Transverse colon (tissue), 4 donors: ENCODE measurements around the gene HEBP2. TPM values are rescaled to one million over a fixed set of nuclear protein-coding genes. Genes with fewer than 3 reads are reported as not detected.

Source experiments
- DNase-seq: peaks from one replicate; pipeline ENCODE4 v3.0.0-alpha.2; 2019
- H3K27ac ChIP-seq, 4 donors: fragments of 200-600 bp; sonication (generic); 2 replicates each; pipeline ENCODE4 v1.5.1; 2016 to 2018; ENCODE audit warnings: inconsistent platforms in 4 of 4
- H3K27me3 ChIP-seq: fragments of 200-600 bp; sonication (generic); 2 replicates; pipeline ENCODE4 v1.5.1; 2017; ENCODE audit warnings: inconsistent platforms
- H3K36me3 ChIP-seq, 4 donors: fragments of 200-600 bp; sonication (generic); 2 replicates each; pipeline ENCODE4 v1.5.1; 2017 to 2019; ENCODE audit warnings: inconsistent platforms in 4 of 4
- H3K4me1 ChIP-seq, 4 donors: fragments of 200-600 bp; sonication (generic); 2 replicates each; pipeline ENCODE4 v1.5.1; 2017 to 2020; ENCODE audit warnings: inconsistent platforms in 4 of 4
- H3K4me3 ChIP-seq, 4 donors: fragments of 200-600 bp; sonication (generic); 1 replicate in 1 of 4; 2 replicates in 3 of 4; pipeline versions ENCODE4 v1.5.1 to v1.6.1; 2017 to 2019; ENCODE audit warnings: inconsistent platforms in 4 of 4
- H3K9me3 ChIP-seq, 2 donors: fragments of 200-600 bp; sonication (generic); 2 replicates each; pipeline ENCODE4 v1.5.1; 2017 to 2019; ENCODE audit warnings: inconsistent platforms in 2 of 2
- EP300 ChIP-seq: sonication (generic); formaldehyde crosslinking; IDR thresholded peaks from one replicate; pipeline ENCODE4 v1.6.1; 2017; ENCODE audit warnings: antibody characterized with exemption, low read depth
- POLR2A ChIP-seq: fragments of 450-650 bp; IDR thresholded peaks from one replicate; pipeline ENCODE4 v1.6.1; 2016; ENCODE audit warnings: antibody characterized with exemption, mild to moderate bottlenecking, moderate library complexity
- POLR2AphosphoS5 ChIP-seq, 3 donors: sonication (generic); formaldehyde crosslinking; IDR thresholded peaks; one replicate each; pipeline ENCODE4 v1.6.1; 2016; ENCODE audit warnings: antibody characterized with exemption in 3 of 3
- WGBS, 2 donors: methylation state at CpG; one replicate each; pipeline ENCODE4 v1.1.5; 2018; ENCODE audit warnings: low coverage in 1 of 2; 5-methylcytosine and 5-hydroxymethylcytosine counted together
- in situ Hi-C, 4 donors: fragments of 200-750 bp; cut with MboI; loops; one replicate each; pipeline versions ENCODE4 v1.15.0 to v1.15.1; 2017; ENCODE audit warnings: low sequenced_read_pairs in 3 of 4, low pct_ligation_motif_present in 1 of 4, low pct_unique_long_range_greater_than_20kb in 1 of 4
- intact Hi-C: fragments of 100-400 bp; cut with DNase I; formaldehyde crosslinking; loops from one replicate; pipeline ENCODE4 v1.15.1; 2023; ENCODE audit warnings: low total_unique reads
- total RNA-seq, 4 donors: library from RNA; depleted of rRNA; stranded (reverse); fragments of >200 nt; gene quantifications; one replicate each; pipeline ENCODE4 v1.1.0, GENCODE V29; 2016
- TF ChIP-seq, protein P1 (sequence below), 5 experiments: fragments of 200-600 bp in 3 of 5; fragments of 450-650 bp in 2 of 5; sonication (generic) in 3 of 5; IDR thresholded peaks; 1 replicate in 2 of 5; 2 replicates in 3 of 5; pipeline ENCODE4 v1.5.1; 2016 to 2017; ENCODE audit warnings: antibody characterized with exemption in 5 of 5, inconsistent platforms in 3 of 5, mild to moderate bottlenecking in 2 of 5, moderate library complexity in 1 of 5

The HEBP2 gene
- total RNA-seq, 4 donors from 2014 or later: 33.3 to 77.8 (median 73.4) TPM

DNA sequence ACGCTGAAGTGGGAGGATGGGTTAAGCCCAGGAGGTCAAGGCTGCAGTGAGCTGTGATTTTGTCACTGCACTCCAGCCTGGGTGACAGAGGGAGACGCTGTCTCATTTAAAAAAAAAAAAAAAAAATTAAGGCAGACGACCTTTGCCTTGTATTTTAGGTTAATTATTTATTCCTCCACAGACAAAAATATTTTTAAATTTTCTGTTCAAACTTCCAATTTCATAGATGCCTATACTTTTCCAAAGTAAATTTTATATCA is 32.6 kb upstream of the HEBP2 start:
- Histone ChIP-seq H3K27ac (no peak overlapping the region), H3K27me3 (no peaks in the 10 kb centered on the region), H3K4me3 (no peak overlapping the region), H3K9me3 (no peaks in the 10 kb centered on the region), H3K36me3 (no peaks in the 10 kb centered on the region), H3K4me1 (no peaks in the 10 kb centered on the region)
- in situ Hi-C loops: no loop called here
- 47 to 64% methylated on average over 2 to 3 of the region's 3 CpGs for WGBS, 2 donors
- intact Hi-C loops: no loop called here
- DNase-seq: no peak
- TF ChIP-seq, protein P1, sequence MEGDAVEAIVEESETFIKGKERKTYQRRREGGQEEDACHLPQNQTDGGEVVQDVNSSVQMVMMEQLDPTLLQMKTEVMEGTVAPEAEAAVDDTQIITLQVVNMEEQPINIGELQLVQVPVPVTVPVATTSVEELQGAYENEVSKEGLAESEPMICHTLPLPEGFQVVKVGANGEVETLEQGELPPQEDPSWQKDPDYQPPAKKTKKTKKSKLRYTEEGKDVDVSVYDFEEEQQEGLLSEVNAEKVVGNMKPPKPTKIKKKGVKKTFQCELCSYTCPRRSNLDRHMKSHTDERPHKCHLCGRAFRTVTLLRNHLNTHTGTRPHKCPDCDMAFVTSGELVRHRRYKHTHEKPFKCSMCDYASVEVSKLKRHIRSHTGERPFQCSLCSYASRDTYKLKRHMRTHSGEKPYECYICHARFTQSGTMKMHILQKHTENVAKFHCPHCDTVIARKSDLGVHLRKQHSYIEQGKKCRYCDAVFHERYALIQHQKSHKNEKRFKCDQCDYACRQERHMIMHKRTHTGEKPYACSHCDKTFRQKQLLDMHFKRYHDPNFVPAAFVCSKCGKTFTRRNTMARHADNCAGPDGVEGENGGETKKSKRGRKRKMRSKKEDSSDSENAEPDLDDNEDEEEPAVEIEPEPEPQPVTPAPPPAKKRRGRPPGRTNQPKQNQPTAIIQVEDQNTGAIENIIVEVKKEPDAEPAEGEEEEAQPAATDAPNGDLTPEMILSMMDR (IDR thresholded peaks at IDR 0.05): no peak
- TF ChIP-seq POLR2AphosphoS5 (IDR thresholded peaks at IDR 0.05) (no peak), POLR2A (no peak), EP300 (no peak)

DNA sequence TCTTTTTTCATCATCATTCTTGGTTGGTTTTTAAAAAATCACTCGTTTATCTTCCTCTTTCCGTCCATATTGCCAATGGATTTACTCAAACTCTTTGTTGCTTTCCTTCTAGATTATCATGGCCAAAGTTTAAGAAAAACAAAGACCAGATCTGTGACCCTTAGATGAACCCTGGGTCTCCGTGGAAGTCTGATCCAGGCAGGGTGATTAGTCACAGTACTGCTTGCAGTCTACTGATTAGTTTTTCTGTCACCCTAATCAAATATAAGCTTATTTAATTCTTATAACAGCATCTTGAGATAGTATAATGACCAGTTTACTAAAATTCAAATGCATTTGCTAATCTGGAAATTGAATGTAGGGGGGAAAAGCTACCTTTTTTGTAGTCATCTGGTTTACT is 32.3 kb upstream of the HEBP2 start:
- 47 to 48% methylated on average over 2 to 3 of the region's 3 CpGs for WGBS, 2 donors
- no peaks in the 10 kb centered on the region for H3K9me3 ChIP-seq
- H3K27me3 ChIP-seq: no peaks in the 10 kb centered on the region
- H3K4me1 ChIP-seq: no peaks in the 10 kb centered on the region
- no peak overlapping the region for H3K27ac ChIP-seq
- DNase-seq: no peak
- in situ Hi-C loops (no loop called here), intact Hi-C loops (no loop called here)
- no peak for TF ChIP-seq POLR2A
- TF ChIP-seq POLR2AphosphoS5 (IDR thresholded peaks at IDR 0.05): no peak
- TF ChIP-seq, protein P1 (IDR thresholded peaks at IDR 0.05): no peak
- H3K36me3 ChIP-seq: no peaks in the 10 kb centered on the region
- no peak overlapping the region for H3K4me3 ChIP-seq

DNA sequence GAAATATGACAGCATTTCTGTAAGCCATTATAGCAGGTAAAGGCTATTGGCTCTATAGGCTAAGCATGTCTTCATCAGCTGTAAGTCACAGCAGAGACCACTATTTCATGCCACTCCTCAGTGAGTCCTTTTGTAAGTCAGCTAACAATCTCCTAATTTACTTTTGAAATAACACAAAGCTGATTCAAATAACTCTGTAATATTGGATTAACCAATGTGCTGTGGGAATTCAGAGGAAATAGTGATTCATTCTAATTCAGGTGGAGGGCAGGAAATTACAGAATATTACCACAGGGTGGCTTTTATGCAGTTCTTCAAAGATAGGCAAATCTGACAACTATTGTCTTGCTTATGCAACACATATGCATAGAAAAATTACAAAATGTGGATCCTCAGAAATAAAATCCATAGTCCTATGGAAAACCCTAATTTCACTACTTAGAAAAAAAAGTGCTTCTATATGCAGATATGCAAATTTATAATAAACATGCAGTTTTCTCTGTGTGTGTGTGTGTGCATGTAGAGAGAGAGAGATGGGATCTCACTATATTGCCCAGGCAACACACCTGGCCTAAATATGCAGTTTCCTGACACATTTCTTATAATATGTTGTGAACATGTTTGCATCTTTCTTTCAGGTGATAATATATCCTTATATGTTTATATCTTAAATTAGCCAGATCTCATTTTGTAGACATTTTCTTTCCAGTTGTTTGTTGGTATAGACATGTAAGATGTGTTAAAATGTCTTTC is 31.1 kb upstream of the HEBP2 start:
- intact Hi-C loops: no loop called here
- H3K4me3 ChIP-seq: no peak overlapping the region

DNA sequence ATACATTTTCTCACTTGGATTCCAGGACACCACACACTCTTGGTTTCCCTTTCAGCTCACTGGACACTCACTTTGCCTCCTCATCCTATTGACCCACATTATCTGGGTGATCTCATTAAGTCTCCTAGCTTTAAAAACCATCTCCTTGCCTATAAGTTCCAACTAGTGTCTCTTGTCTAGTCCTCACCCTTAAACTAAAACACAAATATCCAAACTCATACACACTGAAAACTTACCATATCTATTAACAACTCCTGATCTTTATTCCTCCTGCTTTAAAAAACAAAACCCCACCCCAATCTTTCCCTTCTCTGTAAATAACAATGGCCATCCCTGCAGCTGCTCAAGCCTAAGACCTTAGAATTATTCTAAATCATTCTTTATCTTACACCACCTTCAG is 29.8 kb upstream of the HEBP2 start:
- no peaks in the 10 kb centered on the region for H3K27me3 ChIP-seq
- in situ Hi-C loops: no loop called here
- TF ChIP-seq EP300 (no peak), POLR2AphosphoS5 (IDR thresholded peaks at IDR 0.05) (no peak), POLR2A (no peak)
- TF ChIP-seq, protein P1 (IDR thresholded peaks at IDR 0.05): no peak
- no peak overlapping the region for H3K27ac ChIP-seq
- no peaks in the 10 kb centered on the region for H3K36me3 ChIP-seq
- H3K9me3 ChIP-seq: no peaks in the 10 kb centered on the region
- DNase-seq: no peak
- intact Hi-C loops: no loop called here
- H3K4me3 ChIP-seq: no peak overlapping the region
- no peaks in the 10 kb centered on the region for H3K4me1 ChIP-seq

More for the DNA sequence above, 31.1 kb upstream of the HEBP2 start:
- no peak for TF ChIP-seq POLR2A
- TF ChIP-seq POLR2AphosphoS5 (IDR thresholded peaks at IDR 0.05): no peak
- TF ChIP-seq, protein P1 (IDR thresholded peaks at IDR 0.05): no peak
- no peak for TF ChIP-seq EP300
- H3K9me3 ChIP-seq: no peaks in the 10 kb centered on the region
- no peak overlapping the region for H3K27ac ChIP-seq
- H3K27me3 ChIP-seq: no peaks in the 10 kb centered on the region
- in situ Hi-C loops: no loop called here
- H3K36me3 ChIP-seq: no peaks in the 10 kb centered on the region
- DNase-seq: no peak
- H3K4me1 ChIP-seq: no peaks in the 10 kb centered on the region
